ENCODE data around the gene PDCL3.

PDCL3 gene

GRCh38 chr2:100561191-100561590, 1.6 kb upstream of the PDCL3 start:
- Histone ChIP-seq H3K4me1 (ENCODE audit: insufficient read depth, low read length) (peaks cover 27% of the 10 kb centered on the region), H3K79me2 (ENCODE audit: insufficient read depth, low read length) (peaks cover 22% of the 10 kb centered on the region), H3K36me3 (ENCODE audit: insufficient read depth, low read length) (peaks cover 2% of the 10 kb centered on the region), H2AFZ (ENCODE audit: low read depth, low read length) (peak overlapping the region; percentile 58), H3K4me2 (ENCODE audit: insufficient read depth, low read length) (peak overlapping the region; percentile 80), H3K9ac (ENCODE audit: low read depth, low read length) (peak overlapping the region; percentile 90; the same call in 1 of the 2 replicates), H3K9me3 (ENCODE audit: insufficient read depth, low read length, severe bottlenecking) (no peaks in the 10 kb centered on the region), H4K20me1 (ENCODE audit: insufficient read depth, low read length) (no peaks in the 10 kb centered on the region), H3K27me3 (ENCODE audit: insufficient read depth, low read length, poor library complexity) (no peaks in the 10 kb centered on the region), H3K4me3 (ENCODE audit: low read depth in 1 of 2, low read length in 2 of 2) (no peak overlapping the region), H3K27ac (ENCODE audit: low read length) (peak overlapping the region; percentile 11; the same call in 1 of the 2 replicates)
- DNase-seq = no peak
- ATAC-seq (ENCODE audit: insufficient read depth, low read depth) = no peak
- TF ChIP-seq EZH2 (IDR thresholded peaks at IDR 0.05; ENCODE audit: borderline replicate concordance, low read depth, low read length, severe bottlenecking) (no peak), CTCF (IDR thresholded peaks at IDR 0.05; ENCODE audit: borderline replicate concordance, extremely low read depth, low read length, poor library complexity, severe bottlenecking) (no peak)

DNA sequence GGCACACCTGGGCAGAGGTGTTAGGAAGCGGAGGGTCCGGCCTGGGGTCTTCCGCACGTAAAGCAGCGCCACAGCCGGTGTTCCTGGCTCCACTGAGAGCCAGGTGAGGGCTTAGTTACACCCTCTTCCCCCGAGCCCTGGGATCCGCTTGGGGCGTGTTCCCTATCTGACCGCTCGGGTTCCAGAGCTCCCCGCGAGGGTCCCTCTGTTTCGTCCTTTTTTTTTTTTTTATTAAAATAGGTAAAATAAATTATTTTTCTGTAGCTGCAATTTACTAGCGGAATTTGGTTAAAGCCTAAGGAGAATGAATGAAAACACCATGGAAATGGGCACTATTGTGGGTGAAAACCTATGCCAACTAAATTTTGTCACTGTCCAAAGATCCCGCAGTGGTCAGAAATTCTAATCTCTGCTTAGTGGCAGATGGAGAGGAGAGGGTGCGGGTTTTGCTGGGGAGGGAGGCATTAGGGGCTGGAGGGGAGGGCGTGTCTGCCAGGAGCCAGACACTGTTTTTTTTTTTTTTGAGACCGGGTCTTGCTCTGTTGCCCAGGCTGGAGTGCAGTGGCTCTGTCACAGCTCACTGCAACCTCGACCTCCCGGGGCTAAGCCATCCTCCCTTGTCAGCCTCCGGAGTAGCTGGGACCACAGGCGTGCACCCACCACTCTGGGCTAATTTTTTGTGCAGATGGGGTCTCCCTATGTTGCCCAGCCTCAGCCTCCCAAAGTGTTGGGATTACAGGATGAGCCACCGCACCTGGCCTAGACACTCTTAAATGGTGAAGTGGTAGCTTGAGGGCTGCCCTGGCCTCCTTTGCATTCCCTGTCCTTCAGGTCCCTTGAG, 834 bp downstream of the PDCL3 start:
- peak overlapping the region; percentile 94 for H3K27ac ChIP-seq (ENCODE audit: low read length)
- ATAC-seq (ENCODE audit: insufficient read depth, low read depth) (peak; percentile 12; the same call in 1 of the 3 replicates), DNase-seq (peak; percentile 13)
- H3K4me3 ChIP-seq (ENCODE audit: low read depth in 1 of 2, low read length in 2 of 2) = peak overlapping the region; percentile 79 to 86
- TF ChIP-seq EZH2 (IDR thresholded peaks at IDR 0.05; ENCODE audit: borderline replicate concordance, low read depth, low read length, severe bottlenecking) (no peak), CTCF (IDR thresholded peaks at IDR 0.05; ENCODE audit: borderline replicate concordance, extremely low read depth, low read length, poor library complexity, severe bottlenecking) (no peak)
- no peaks in the 10 kb centered on the region for H3K9me3 ChIP-seq (ENCODE audit: insufficient read depth, low read length, severe bottlenecking)
- H3K4me1 ChIP-seq (ENCODE audit: insufficient read depth, low read length) = peaks cover 27% of the 10 kb centered on the region
- H2AFZ ChIP-seq (ENCODE audit: low read depth, low read length) = peak overlapping the region; percentile 100
- H3K27me3 ChIP-seq (ENCODE audit: insufficient read depth, low read length, poor library complexity) = no peaks in the 10 kb centered on the region
- peaks cover 22% of the 10 kb centered on the region for H3K79me2 ChIP-seq (ENCODE audit: insufficient read depth, low read length)
- peak overlapping the region; percentile 80 for H3K4me2 ChIP-seq (ENCODE audit: insufficient read depth, low read length)
- peaks cover 26% of the 10 kb centered on the region for H3K36me3 ChIP-seq (ENCODE audit: insufficient read depth, low read length)
- peak overlapping the region; percentile 90 for H3K9ac ChIP-seq (ENCODE audit: low read depth, low read length)
- H4K20me1 ChIP-seq (ENCODE audit: insufficient read depth, low read length) = no peaks in the 10 kb centered on the region

DNA sequence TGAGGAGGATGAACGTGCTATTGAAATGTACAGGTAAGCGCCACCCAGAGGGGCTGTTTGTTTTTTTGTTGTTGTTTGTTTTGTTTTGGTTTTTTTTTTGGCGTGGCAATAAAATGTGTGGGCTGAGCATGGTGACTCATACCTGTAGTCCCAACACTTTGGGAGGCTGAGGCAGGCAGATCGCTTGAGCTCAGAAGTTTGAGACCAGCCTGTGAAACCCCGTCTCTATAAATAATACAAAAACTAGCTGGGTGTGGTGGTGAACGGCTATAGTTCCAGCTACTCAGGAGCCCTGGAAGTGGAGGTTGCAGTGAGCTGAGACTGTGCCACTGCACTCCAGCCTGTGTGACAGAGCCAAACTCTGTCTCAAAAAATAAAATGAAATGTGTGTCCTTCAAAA, 6.2 kb downstream of the PDCL3 start:
- H3K36me3 ChIP-seq (ENCODE audit: insufficient read depth, low read length) = peaks cover 67% of the 10 kb centered on the region
- H3K9ac ChIP-seq (ENCODE audit: low read depth, low read length) = no peak overlapping the region
- H3K9me3 ChIP-seq (ENCODE audit: insufficient read depth, low read length, severe bottlenecking) = no peaks in the 10 kb centered on the region
- H3K79me2 ChIP-seq (ENCODE audit: insufficient read depth, low read length) = peaks cover 14% of the 10 kb centered on the region
- ATAC-seq (ENCODE audit: insufficient read depth, low read depth) = no peak
- H3K27me3 ChIP-seq (ENCODE audit: insufficient read depth, low read length, poor library complexity) = no peaks in the 10 kb centered on the region
- no peak for DNase-seq
- H4K20me1 ChIP-seq (ENCODE audit: insufficient read depth, low read length) = no peaks in the 10 kb centered on the region
- TF ChIP-seq EZH2 (IDR thresholded peaks at IDR 0.05; ENCODE audit: borderline replicate concordance, low read depth, low read length, severe bottlenecking) = no peak
- no peak for TF ChIP-seq CTCF (IDR thresholded peaks at IDR 0.05; ENCODE audit: borderline replicate concordance, extremely low read depth, low read length, poor library complexity, severe bottlenecking)
- H3K4me3 ChIP-seq (ENCODE audit: low read depth in 1 of 2, low read length in 2 of 2) = no peak overlapping the region
- no peak overlapping the region for H3K27ac ChIP-seq (ENCODE audit: low read length)
- no peak overlapping the region for H2AFZ ChIP-seq (ENCODE audit: low read depth, low read length)
- H3K4me2 ChIP-seq (ENCODE audit: insufficient read depth, low read length) = no peak overlapping the region
- peaks cover 10% of the 10 kb centered on the region for H3K4me1 ChIP-seq (ENCODE audit: insufficient read depth, low read length)

Data from DND-41 (cell line).